ENCODE results near the gene TK2. TPM values are rescaled to one million over a fixed set of nuclear protein-coding genes. Genes with fewer than 3 reads are reported as not detected.

Gene TK2
- total RNA-seq, 3 donors from 2014 or later: 33.1 to 98.4 (median 40.4) TPM

GRCh38 chr16:66566051-66566901 lies 16.4 kb upstream of the TK2 start, which contains the start of gene CMTM1:
CMTM1 (plus strand) TSS chr16:66566439; CDS start chr16:66566514, 75 bp downstream.
- no peak within 1 kb of the TSS for H3K4me3 ChIP-seq
- TF ChIP-seq CTCF (IDR thresholded peaks at IDR 0.05) (no peak), POLR2AphosphoS5 (IDR thresholded peaks at IDR 0.05) (no peak), POLR2A (IDR thresholded peaks at IDR 0.05) (no peak)
- H3K36me3 ChIP-seq: no peaks in the 10 kb centered on the region
- intact Hi-C loops (cut with DNase I; ENCODE audit: low total_unique reads): no loop called here
- H3K9me3 ChIP-seq: no peaks in the 10 kb centered on the region
- no peak for DNase-seq (ENCODE audit: low spot score in 2 of 2)
- H3K27ac ChIP-seq: no peak within 1 kb of the TSS
- H3K27me3 ChIP-seq: no peaks in the 10 kb centered on the region
- H3K4me1 ChIP-seq: no peaks in the 10 kb centered on the region

- no peaks in the 10 kb centered on the region for H3K36me3 ChIP-seq
- intact Hi-C loops (cut with DNase I; ENCODE audit: low total_unique reads): no loop called here
These were observed 13.8 kb upstream of the TK2 start for GRCh38 chr16:66563574-66564334.

GRCh38 chr16:66562986-66563385 lies 13.1 kb upstream of the TK2 start:
- H3K4me3 ChIP-seq: no peak overlapping the region
- intact Hi-C loops (cut with DNase I; ENCODE audit: low total_unique reads): no loop called here
- H3K9me3 ChIP-seq: no peaks in the 10 kb centered on the region
- no peak for DNase-seq (ENCODE audit: low spot score in 2 of 2)
- TF ChIP-seq POLR2A (IDR thresholded peaks at IDR 0.05) (no peak), CTCF (IDR thresholded peaks at IDR 0.05) (no peak), POLR2AphosphoS5 (IDR thresholded peaks at IDR 0.05) (no peak)
- H3K36me3 ChIP-seq: no peaks in the 10 kb centered on the region
- no peak overlapping the region for H3K27ac ChIP-seq
- no peaks in the 10 kb centered on the region for H3K27me3 ChIP-seq
- H3K4me1 ChIP-seq: no peaks in the 10 kb centered on the region

More at GRCh38 chr16:66563574-66564334, 13.8 kb upstream of the TK2 start:
- no peak for TF ChIP-seq POLR2AphosphoS5 (IDR thresholded peaks at IDR 0.05)
- TF ChIP-seq POLR2A (IDR thresholded peaks at IDR 0.05): no peak
- no peak for TF ChIP-seq CTCF (IDR thresholded peaks at IDR 0.05)
- Histone ChIP-seq H3K27me3 (no peaks in the 10 kb centered on the region), H3K9me3 (no peaks in the 10 kb centered on the region), H3K27ac (no peak overlapping the region), H3K4me3 (no peak overlapping the region), H3K4me1 (no peaks in the 10 kb centered on the region)
- DNase-seq (ENCODE audit: low spot score in 2 of 2): no peak

- DNase-seq (ENCODE audit: low spot score in 2 of 2): no peak
- no peaks in the 10 kb centered on the region for H3K27me3 ChIP-seq
- no peak overlapping the region for H3K4me3 ChIP-seq
- no peaks in the 10 kb centered on the region for H3K4me1 ChIP-seq
- TF ChIP-seq POLR2AphosphoS5 (IDR thresholded peaks at IDR 0.05) (no peak), POLR2A (IDR thresholded peaks at IDR 0.05) (no peak), CTCF (IDR thresholded peaks at IDR 0.05) (no peak)
- H3K9me3 ChIP-seq: no peaks in the 10 kb centered on the region
- no peaks in the 10 kb centered on the region for H3K36me3 ChIP-seq
- intact Hi-C loops (cut with DNase I; ENCODE audit: low total_unique reads): no loop called here
- H3K27ac ChIP-seq: no peak overlapping the region
These were observed 12.5 kb upstream of the TK2 start for GRCh38 chr16:66562409-66562808.

All from breast epithelium (tissue), 4 donors.